ENCODE results near the gene RAX2. TPM values are rescaled to one million over a fixed set of nuclear protein-coding genes. Genes with fewer than 3 reads are reported as not detected.
A peak's percentile ranks its signal among the peaks of the same experiment; 100 is the strongest.

RAX2 gene
- total and polyA plus RNA-seq, 9 of the 15 experiments (the other 6 are each of a cell fraction or from before 2014, with no cell fraction given), result not detected

- no peak for TF ChIP-seq ZBTB5 (IDR thresholded peaks at IDR 0.05)
- TF ChIP-seq LCOR (CRISPR knock-in tag; IDR thresholded peaks at IDR 0.05), result peak; percentile 97
- TF ChIP-seq ZNF224 (CRISPR knock-in tag; IDR thresholded peaks at IDR 0.05), result no peak
- TF ChIP-seq ZNF644 (tag; IDR thresholded peaks at IDR 0.05; ENCODE audit: low read depth), result no peak
- TF ChIP-seq TEAD1 (CRISPR knock-in tag; IDR thresholded peaks at IDR 0.05), result peak in 1 of 2 experiments; percentile 90; a peak in 2 of 4 replicates
- peak; percentile 85 for TF ChIP-seq FOXP1 (CRISPR knock-in tag; IDR thresholded peaks at IDR 0.05)
- no peak for TF ChIP-seq IRF2 (CRISPR knock-in tag; IDR thresholded peaks at IDR 0.05)
- TF ChIP-seq ATF4 (CRISPR knock-in tag; IDR thresholded peaks at IDR 0.05), result no peak
- TF ChIP-seq ZC3H4 (CRISPR knock-in tag; IDR thresholded peaks at IDR 0.05; ENCODE audit: borderline replicate concordance), result no peak
- no peak for TF ChIP-seq ASH1L (IDR thresholded peaks at IDR 0.05; ENCODE audit: borderline replicate concordance, low read depth, partially characterized antibody)
- no peak for TF ChIP-seq ZNF398 (CRISPR knock-in tag; IDR thresholded peaks at IDR 0.05)
- no peak for TF ChIP-seq ZNF239 (CRISPR knock-in tag; IDR thresholded peaks at IDR 0.05)
- TF ChIP-seq FOXK1 (CRISPR knock-in tag; IDR thresholded peaks at IDR 0.05; ENCODE audit: borderline replicate concordance), result no peak
- no peak for TF ChIP-seq KHSRP (IDR thresholded peaks at IDR 0.05)
- TF ChIP-seq ATF2 (CRISPR knock-in tag; IDR thresholded peaks at IDR 0.05), result no peak
- no peak for TF ChIP-seq ZNF124 (CRISPR knock-in tag; IDR thresholded peaks at IDR 0.05)
- peak in 1 of 3 experiments; percentile 11; a peak in 1 of 6 replicates for TF ChIP-seq CTCF (IDR thresholded peaks at IDR 0.05 in 2 of 3, conservative IDR thresholded peaks at IDR 0.05 in 1 of 3; ENCODE audit: insufficient read depth in 2 of 3, low read depth in 1 of 3, low read length in 3 of 3)
- no peak for TF ChIP-seq IRF1 (CRISPR knock-in tag; IDR thresholded peaks at IDR 0.05; ENCODE audit: borderline replicate concordance)
- peak; percentile 79; the same call in 1 of the 2 replicates for TF ChIP-seq MTA1 (IDR thresholded peaks at IDR 0.05; ENCODE audit: borderline replicate concordance)
Observed at GRCh38 chr19:3721131-3721886, 50.7 kb downstream of the RAX2 start (continued).

Data from K562 (cell line).